K562 (cell line): ENCODE data around the gene NET1. TPM values are rescaled to one million over a fixed set of nuclear protein-coding genes. Genes with fewer than 3 reads are reported as not detected.
"Not testable (repeated sequence)": the region's sequence is repeated elsewhere in the genome, so short reads cannot be mapped to it uniquely, and the experiment has no call there.

Experiments used
- ATAC-seq: fragments of 200-7000 bp; cut with Tn5 transposase; 3 replicates; pipeline ENCODE4 v1.9.1; 2020; ENCODE audit warnings: moderate library complexity
- BruUV-seq: library from RNA; stranded (reverse); fragments of 400-500 nt; replicated peaks from 2 replicates; lab custom pipeline; 2021; lab: Mats Ljungman, UMichigan
- CTCF ChIA-PET: fragments of 300-600 bp; formaldehyde crosslinking; extraction: SDS; loops from one replicate; lab custom pipeline; 2021; ENCODE audit warnings: low intra/inter-chr PET ratio; lab: Yijun Ruan, JAX
- POLR2A ChIA-PET: fragments of 300-600, 350-650 bp; sonication (Branson Sonifier 250); formaldehyde crosslinking; extraction: SDS; loops from one replicate; lab custom pipeline; 2021; ENCODE audit warnings: antibody characterized with exemption, inconsistent platforms; lab: Yijun Ruan, JAX
- DNase-seq, 4 experiments: peaks; one replicate each; pipeline versions ENCODE4 v3.0.0 to v3.0.0-alpha.2; 2011 to 2018; ENCODE audit warnings: low spot score in 3 of 4, mixed read lengths in 3 of 4; ENCODE audit errors: extremely low read depth in 1 of 4
- FAIRE-seq: peaks from 2 replicates; lab custom pipeline; 2011; peaks lifted over from hg19 to GRCh38; lab: Jason Lieb, UNC
- H2AFZ ChIP-seq: 2 replicates; pipeline ENCODE4 v1.6.0; 2011; ENCODE audit warnings: low read depth, low read length, control low read depth, inconsistent platforms
- H3K27ac ChIP-seq: fragments of 200-600 bp; 3 replicates; pipeline ENCODE4 v1.8.0; 2011; ENCODE audit warnings: low read depth, mild to moderate bottlenecking, control low read depth, inconsistent platforms, low read length, moderate library complexity, mixed read lengths; ENCODE audit errors: extremely low read depth
- H3K27me3 ChIP-seq, 2 experiments: fragments of 300-600 bp in 1 of 2; 2 replicates in 1 of 2; 3 replicates in 1 of 2; pipeline versions ENCODE4 v1.6.0 to v1.8.0; 2011; ENCODE audit warnings: inconsistent platforms in 2 of 2, low read length in 2 of 2, mild to moderate bottlenecking in 1 of 2, mixed read lengths in 1 of 2, moderate library complexity in 1 of 2; ENCODE audit not compliant: control insufficient read depth in 2 of 2, insufficient read depth in 2 of 2
- H3K36me3 ChIP-seq: fragments of 300-600 bp; 3 replicates; pipeline ENCODE4 v1.8.0; 2011; ENCODE audit warnings: mild to moderate bottlenecking, low read length, inconsistent platforms; ENCODE audit not compliant: control insufficient read depth, insufficient read depth
- H3K4me1 ChIP-seq, 2 experiments: fragments of 200-600 bp in 1 of 2; replicated peaks in 1 of 2; 2 replicates in 1 of 2; 3 replicates in 1 of 2; pipeline versions ENCODE4 v1.5.1 to v1.8.0; 2011; ENCODE audit warnings: inconsistent platforms in 2 of 2, low read length in 2 of 2, mild to moderate bottlenecking in 1 of 2, mixed read lengths in 1 of 2, moderate library complexity in 1 of 2; ENCODE audit not compliant: control insufficient read depth in 2 of 2, insufficient read depth in 2 of 2
- H3K4me2 ChIP-seq: 2 replicates; pipeline ENCODE4 v1.6.1; 2011; ENCODE audit warnings: low read length, control low read depth, inconsistent platforms, mixed read lengths; ENCODE audit not compliant: insufficient read depth
- H3K4me3 ChIP-seq: fragments of 200-600 bp; sonication (generic), shearing (Covaris generic); 2 replicates; pipeline ENCODE4 v1.5.1; 2016; ENCODE audit warnings: control low read depth, inconsistent platforms
- H3K79me2 ChIP-seq: fragments of 200-600 bp; 3 replicates; pipeline ENCODE4 v1.8.0; 2011; ENCODE audit warnings: low read length, inconsistent platforms; ENCODE audit not compliant: control insufficient read depth, insufficient read depth
- H3K9ac ChIP-seq, 2 experiments: 2 replicates each; pipeline versions ENCODE4 v1.6.0 to v1.6.1; 2011; ENCODE audit warnings: low read depth in 2 of 2, low read length in 2 of 2, control low read depth in 1 of 2, inconsistent platforms in 1 of 2, mild to moderate bottlenecking in 1 of 2, mixed read lengths in 1 of 2; ENCODE audit not compliant: insufficient read depth in 1 of 2
- H3K9me1 ChIP-seq: one replicate; pipeline ENCODE4 v1.6.0; 2011; ENCODE audit warnings: inconsistent platforms, mild to moderate bottlenecking, low read length, moderate library complexity; ENCODE audit not compliant: control insufficient read depth, insufficient read depth
- H3K9me3 ChIP-seq: replicated peaks from 2 replicates; pipeline ENCODE4 v1.5.1; 2011; ENCODE audit warnings: low read depth, low read length, inconsistent platforms; ENCODE audit not compliant: control insufficient read depth, insufficient read depth
- H4K20me1 ChIP-seq: replicated peaks from 2 replicates; pipeline ENCODE4 v1.6.1; 2011; ENCODE audit warnings: low read length, inconsistent platforms, mixed read lengths; ENCODE audit not compliant: control insufficient read depth, insufficient read depth
- ZFP36 ChIP-seq: fragments of 150-350 bp; IDR thresholded peaks from 2 replicates; pipeline ENCODE4 v1.6.1; 2018; ENCODE audit warnings: low read length, low read depth; ENCODE audit not compliant: partially characterized antibody
- ZNF431 ChIP-seq: sonication (generic); formaldehyde crosslinking; IDR thresholded peaks from 2 replicates; pipeline ENCODE4 v1.8.0; 2022; ENCODE audit warnings: mild to moderate bottlenecking, missing genetic modification reagents
- WGBS: fragments of 100-300 bp; shearing (Covaris generic); methylation state at CpG from one replicate; pipeline ENCODE4 v1.1.6; 2016; ENCODE audit warnings: low coverage, mixed read lengths; ENCODE audit not compliant: insufficient coverage; ENCODE audit errors: missing lambda C conversion rate; 5-methylcytosine and 5-hydroxymethylcytosine counted together
- in situ Hi-C: fragments of 300-500 bp; cut with MboI; formaldehyde crosslinking; loops from 4 replicates; pipeline ENCODE4 v1.15.0; 2018; ENCODE audit warnings: inconsistent platforms, mixed read lengths
- intact Hi-C: fragments of 100-400 bp; cut with micrococcal nuclease; formaldehyde crosslinking; loops from 2 replicates; pipeline ENCODE4 v1.14.2; 2022
- polyA plus RNA-seq, 8 experiments: library from polyadenylated mRNA; depleted of rRNA in 4 of 8; stranded (reverse) in 5 of 8; unstranded in 3 of 8; fragments of >200 nt; fragmentation: Nextera tagmentation in 2 of 8; fragmentation: Illumina TruSeq in 1 of 8; extraction: Ambion mirVana in 2 of 8; extraction: Trizol in 1 of 8; gene quantifications; 2 replicates each; pipeline versions ENCODE4 v1.2.1 to v1.2.3, GENCODE V29; 2011 to 2014; ENCODE audit warnings: inconsistent platforms in 1 of 8, missing spikeins in 1 of 8
- total RNA-seq, 7 experiments: library from RNA; depleted of rRNA in 6 of 7; stranded (reverse); fragments of >200 nt in 6 of 7; fragmentation: Illumina TruSeq in 2 of 7; extraction: Trizol in 2 of 7; gene quantifications; 2 replicates each; pipeline versions ENCODE4 v1.2.1 to v1.2.3, GENCODE V29; 2011 to 2021; ENCODE audit warnings: low replicate concordance in 1 of 7

The NET1 gene
- total and polyA plus RNA-seq, 9 of the 15 experiments (the other 6 are each of a cell fraction or from before 2014, with no cell fraction given): 47.4 to 258 (median 106) TPM

DNA sequence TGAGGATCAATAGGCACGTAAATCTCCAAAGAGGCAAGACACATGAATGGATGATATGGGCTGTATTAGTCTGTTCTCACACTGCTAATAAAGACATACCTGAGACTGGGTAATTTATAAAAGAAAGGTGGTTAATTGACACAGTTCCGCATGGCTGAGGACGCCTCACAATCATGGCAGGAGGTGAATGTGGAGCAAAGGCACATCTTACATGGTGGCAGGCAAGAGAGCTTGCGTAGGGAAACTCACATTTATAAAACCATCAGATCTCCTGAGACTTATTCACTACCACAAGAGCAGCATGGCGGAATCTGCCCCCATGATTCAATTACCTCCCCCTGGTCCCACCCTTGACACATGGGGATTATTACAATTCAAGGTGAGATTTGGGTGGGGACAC, 33.2 kb upstream of the NET1 start:
- H3K4me3 ChIP-seq, in situ Hi-C loops, H3K27ac ChIP-seq, H2AFZ ChIP-seq, H3K9ac ChIP-seq, H3K4me1 ChIP-seq, H3K9me1 ChIP-seq, FAIRE-seq, BruUV-seq, ATAC-seq, H3K36me3 ChIP-seq, intact Hi-C loops, H3K9me3 ChIP-seq, H3K27me3 ChIP-seq, CTCF ChIA-PET, H3K4me2 ChIP-seq, DNase-seq, H4K20me1 ChIP-seq, H3K79me2 ChIP-seq: not testable (repeated sequence)
- 81% methylated on average over 5 of the region's 5 CpGs for WGBS
- peak; percentile 69 for TF ChIP-seq ZNF431
- peak; percentile 31 for TF ChIP-seq ZFP36
- POLR2A ChIA-PET: interaction anchor here (1.1 kb wide), 1 partner anchor 27 kb away, joined by 3 read pairs; no protein-coding TSS in a partner anchor

DNA sequence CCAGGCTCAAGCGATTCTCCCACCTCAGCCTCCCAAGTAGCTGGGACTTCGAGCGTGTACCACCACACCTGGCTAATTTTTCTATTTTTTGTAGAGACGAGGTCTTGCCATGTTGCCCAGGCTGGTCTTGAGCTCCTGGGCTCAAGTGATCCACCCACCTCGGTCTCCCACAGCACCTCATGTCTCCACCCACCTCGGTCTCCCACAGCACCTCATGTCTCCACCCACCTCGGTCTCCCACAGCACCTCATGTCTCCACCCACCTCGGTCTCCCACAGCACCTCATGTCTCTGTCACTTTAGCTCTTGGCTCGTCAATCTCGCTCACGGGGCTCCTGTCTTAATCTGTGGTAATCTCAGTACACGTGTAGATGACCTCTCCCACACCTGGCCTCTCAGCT, 32.0 kb upstream of the NET1 start:
- H3K27ac ChIP-seq, ATAC-seq, DNase-seq, FAIRE-seq, H3K9me1 ChIP-seq, H3K4me3 ChIP-seq, H3K36me3 ChIP-seq, H3K9ac ChIP-seq, H3K27me3 ChIP-seq, CTCF ChIA-PET, H3K79me2 ChIP-seq, H3K4me1 ChIP-seq, H3K9me3 ChIP-seq, H2AFZ ChIP-seq, BruUV-seq, in situ Hi-C loops, H4K20me1 ChIP-seq, H3K4me2 ChIP-seq: not testable (repeated sequence)
- POLR2A ChIA-PET: interaction anchor here (0.6 to 0.8 kb wide), 2 partner anchors 14 to 283 kb away, joined by 3 to 4 read pairs; no protein-coding TSS in a partner anchor
- intact Hi-C loops: loop anchor here (5.0 kb wide), 1 partner anchor 52 kb away; no protein-coding TSS in a partner anchor
- WGBS: 56% methylated on average over 10 of the region's 12 CpGs
